GM23248 (cell line): ENCODE results near the gene HCN2. TPM values are rescaled to one million over a fixed set of nuclear protein-coding genes. Genes with fewer than 3 reads are reported as not detected.

Experiments
- DNase-seq: peaks from one replicate; pipeline ENCODE4 v3.0.0-alpha.2; 2015
- H2AFZ ChIP-seq: fragments of 200-600 bp; sonication (generic); 2 replicates; pipeline ENCODE4 v1.6.1; 2016; ENCODE audit warnings: antibody characterized with exemption
- H3F3A ChIP-seq: fragments of 200-600 bp; sonication (generic); 2 replicates; pipeline ENCODE4 v1.6.1; 2016; ENCODE audit warnings: mild to moderate bottlenecking, antibody characterized with exemption, mixed run types; ENCODE audit not compliant: insufficient read depth
- H3K27ac ChIP-seq: fragments of 200-600 bp; sonication (generic); 2 replicates; pipeline ENCODE4 v1.5.1; 2016; ENCODE audit warnings: mild to moderate bottlenecking
- H3K27me3 ChIP-seq: fragments of 200-600 bp; sonication (generic); replicated peaks from 2 replicates; pipeline ENCODE4 v1.6.1; 2016; ENCODE audit warnings: mild to moderate bottlenecking; ENCODE audit not compliant: insufficient read depth
- H3K36me3 ChIP-seq: fragments of 200-600 bp; sonication (generic); 2 replicates; pipeline ENCODE4 v1.6.1; 2016; ENCODE audit warnings: low read depth, mild to moderate bottlenecking
- H3K4me1 ChIP-seq: fragments of 200-600 bp; sonication (generic); 2 replicates; pipeline ENCODE4 v1.6.1; 2016; ENCODE audit warnings: mild to moderate bottlenecking; ENCODE audit not compliant: insufficient read depth
- H3K4me2 ChIP-seq: fragments of 200-600 bp; sonication (generic); one replicate; pipeline ENCODE4 v1.6.1; 2016; ENCODE audit warnings: mild to moderate bottlenecking; ENCODE audit not compliant: unreplicated experiment
- H3K4me3 ChIP-seq: fragments of 200-600 bp; sonication (generic); 2 replicates; pipeline ENCODE4 v1.5.1; 2016; ENCODE audit warnings: mild to moderate bottlenecking
- H3K79me2 ChIP-seq: fragments of 200-600 bp; sonication (generic); 2 replicates; pipeline ENCODE4 v1.6.1; 2016; ENCODE audit warnings: mild to moderate bottlenecking; ENCODE audit not compliant: insufficient read depth
- H3K9ac ChIP-seq: fragments of 200-600 bp; sonication (generic); 2 replicates; pipeline ENCODE4 v1.6.1; 2016; ENCODE audit warnings: mild to moderate bottlenecking
- H3K9me2 ChIP-seq: fragments of 200-600 bp; sonication (generic); 2 replicates; pipeline ENCODE4 v1.6.1; 2016; ENCODE audit warnings: mixed run types, mild to moderate bottlenecking, moderate library complexity; ENCODE audit not compliant: insufficient read depth
- H3K9me3 ChIP-seq: fragments of 200-600 bp; sonication (generic); one replicate; pipeline ENCODE4 v1.6.1; 2017; ENCODE audit warnings: low read depth
- H4K20me1 ChIP-seq: fragments of 200-600 bp; sonication (generic); 2 replicates; pipeline ENCODE4 v1.6.0; 2016; ENCODE audit not compliant: insufficient read depth
- EZH2 ChIP-seq: fragments of 200-600 bp; sonication (generic); IDR thresholded peaks from 2 replicates; pipeline ENCODE4 v1.6.1; 2018; ENCODE audit warnings: antibody characterized with exemption, mild to moderate bottlenecking; ENCODE audit not compliant: insufficient read depth, poor library complexity, severe bottlenecking
- EZH2phosphoT487 ChIP-seq: fragments of 200-600 bp; sonication (generic); IDR thresholded peaks from 2 replicates; pipeline ENCODE4 v1.6.1; 2018; ENCODE audit warnings: antibody characterized with exemption, moderate library complexity, mild to moderate bottlenecking, low read depth; ENCODE audit not compliant: insufficient read depth
- WGBS, 2 experiments: methylation state at CpG; one replicate each; pipeline ENCODE4 v1.1.6; 2015 to 2017; ENCODE audit warnings: low lambda C conversion rate in 2 of 2, low coverage in 1 of 2; ENCODE audit errors: missing lambda C conversion rate in 2 of 2; 5-methylcytosine and 5-hydroxymethylcytosine counted together
- in situ Hi-C: fragments of 300-500 bp; cut with MboI; formaldehyde crosslinking; loops from 2 replicates; pipeline ENCODE4 v1.15.0; 2020
- polyA plus RNA-seq: library from polyadenylated mRNA; unstranded; fragments of >200 nt; fragmentation: Nextera tagmentation; extraction: Ambion mirVana; gene quantifications from 2 replicates; pipeline ENCODE4 v1.2.1, GENCODE V29; 2016
- total RNA-seq: library from RNA; depleted of rRNA; stranded (reverse); fragments of >200 nt; shearing (Covaris generic); gene quantifications from 2 replicates; pipeline ENCODE4 v1.2.3, GENCODE V29; 2014

The HCN2 gene
- total and polyA plus RNA-seq, 2 experiments from 2014 or later, result 0.14 to 3.1 TPM

DNA sequence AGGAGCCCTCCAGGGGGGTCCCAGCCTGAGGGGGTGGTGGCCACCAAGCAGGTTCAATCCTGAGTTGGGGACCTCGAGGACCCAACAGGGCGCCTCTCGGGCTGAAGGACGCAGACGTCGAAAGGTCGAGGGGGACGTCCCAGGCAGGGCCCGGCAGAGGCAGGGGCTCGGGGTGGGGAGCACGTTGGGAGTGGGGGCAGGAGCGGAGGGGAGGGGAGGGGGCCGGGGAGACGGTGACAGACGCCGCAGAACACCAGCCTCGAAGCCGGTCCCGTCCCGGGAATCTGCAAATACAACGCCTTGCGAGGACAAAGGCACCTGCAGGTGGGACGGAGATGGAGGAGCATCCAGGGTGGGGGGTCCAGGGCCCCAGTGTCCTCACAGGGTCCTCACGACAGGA, 54.1 kb downstream of the HCN2 start:
- Histone ChIP-seq H3K36me3 (peaks cover 7% of the 10 kb centered on the region; the same call in 1 of the 2 replicates), H3F3A (no peaks in the 10 kb centered on the region), H3K4me2 (no peak overlapping the region), H3K9me3 (no peaks in the 10 kb centered on the region), H2AFZ (no peak overlapping the region), H3K79me2 (peaks cover 9% of the 10 kb centered on the region; the same call in 1 of the 2 replicates), H3K27ac (no peak overlapping the region), H3K9me2 (no peaks in the 10 kb centered on the region), H4K20me1 (no peaks in the 10 kb centered on the region), H3K4me3 (no peak overlapping the region), H3K27me3 (no peaks in the 10 kb centered on the region), H3K9ac (no peak overlapping the region), H3K4me1 (no peaks in the 10 kb centered on the region)
- no peak for DNase-seq
- 90 to 93% methylated on average over 5 to 24 of the region's 24 CpGs for WGBS, 2 experiments
- in situ Hi-C loops, result no loop called here
- TF ChIP-seq EZH2phosphoT487 (no peak), EZH2 (no peak)

DNA sequence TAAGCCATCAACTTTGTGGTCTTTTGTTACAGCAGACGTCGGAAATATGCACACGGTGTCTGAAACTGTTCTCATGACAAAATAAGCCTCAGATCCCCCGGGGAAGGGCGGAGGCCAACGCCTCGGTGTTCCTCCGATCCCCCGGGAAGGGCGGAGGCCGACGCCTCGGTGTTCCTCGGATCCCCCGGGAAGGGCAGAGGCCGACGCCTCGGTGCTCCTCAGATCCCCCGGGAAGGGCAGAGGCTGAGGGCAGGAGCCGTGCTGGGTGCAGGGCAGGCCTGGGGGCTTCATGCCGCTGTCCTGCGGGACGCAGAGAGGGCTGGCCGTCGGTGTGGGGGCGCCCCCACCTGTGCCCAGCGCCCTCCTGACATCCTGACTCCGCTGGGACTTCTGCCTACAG, 54.7 kb downstream of the HCN2 start:
- no peak overlapping the region for H3K4me3 ChIP-seq
- H3K36me3 ChIP-seq, result peaks cover 7% of the 10 kb centered on the region; the same call in 1 of the 2 replicates
- in situ Hi-C loops, result no loop called here
- DNase-seq, result no peak
- no peaks in the 10 kb centered on the region for H3K4me1 ChIP-seq
- H3K9ac ChIP-seq, result no peak overlapping the region
- H3K9me2 ChIP-seq, result no peaks in the 10 kb centered on the region
- H3K79me2 ChIP-seq, result peaks cover 13% of the 10 kb centered on the region
- no peak overlapping the region for H3K27ac ChIP-seq
- H4K20me1 ChIP-seq, result no peaks in the 10 kb centered on the region
- no peak overlapping the region for H3K4me2 ChIP-seq
- no peak for TF ChIP-seq EZH2phosphoT487
- TF ChIP-seq EZH2, result no peak
- 74 to 85% methylated on average over 16 to 26 of the region's 28 CpGs for WGBS, 2 experiments
- H3K9me3 ChIP-seq, result no peaks in the 10 kb centered on the region
- no peaks in the 10 kb centered on the region for H3K27me3 ChIP-seq
- H3F3A ChIP-seq, result no peaks in the 10 kb centered on the region
- no peak overlapping the region for H2AFZ ChIP-seq

DNA sequence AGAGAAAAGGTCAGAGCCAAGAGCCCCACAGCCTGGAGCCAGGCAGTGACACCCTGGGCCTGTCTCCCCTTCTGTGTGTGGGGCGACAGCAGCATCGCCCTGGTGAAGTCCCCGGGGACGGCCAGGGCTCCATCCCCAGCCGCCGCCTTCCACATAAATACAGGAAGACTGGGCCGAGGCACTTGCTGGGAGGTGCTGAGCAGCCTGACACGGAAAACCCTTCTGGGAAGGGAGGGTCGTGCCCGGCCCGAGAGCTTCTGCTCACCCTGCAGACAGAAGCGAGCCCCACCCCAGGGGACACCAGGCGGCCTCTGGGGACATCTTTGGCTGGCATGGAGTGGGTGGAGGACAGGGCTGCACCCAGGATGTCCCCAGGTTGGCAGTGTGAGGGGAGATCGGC, 55.1 kb downstream of the HCN2 start:
- H3K4me1 ChIP-seq, result no peaks in the 10 kb centered on the region
- no peaks in the 10 kb centered on the region for H3F3A ChIP-seq
- H3K27ac ChIP-seq, result no peak overlapping the region
- H4K20me1 ChIP-seq, result no peaks in the 10 kb centered on the region
- 86% methylated on average over 13 of the region's 14 CpGs for WGBS, 2 experiments
- no peak overlapping the region for H3K4me2 ChIP-seq
- no peaks in the 10 kb centered on the region for H3K9me3 ChIP-seq
- peaks cover 7% of the 10 kb centered on the region; the same call in 1 of the 2 replicates for H3K36me3 ChIP-seq
- H3K4me3 ChIP-seq, result no peak overlapping the region
- H2AFZ ChIP-seq, result no peak overlapping the region
- in situ Hi-C loops, result no loop called here
- DNase-seq, result no peak
- H3K9me2 ChIP-seq, result no peaks in the 10 kb centered on the region
- no peak overlapping the region for H3K9ac ChIP-seq
- no peaks in the 10 kb centered on the region for H3K27me3 ChIP-seq
- H3K79me2 ChIP-seq, result peaks cover 17% of the 10 kb centered on the region
- TF ChIP-seq EZH2phosphoT487 (no peak), EZH2 (no peak)

DNA sequence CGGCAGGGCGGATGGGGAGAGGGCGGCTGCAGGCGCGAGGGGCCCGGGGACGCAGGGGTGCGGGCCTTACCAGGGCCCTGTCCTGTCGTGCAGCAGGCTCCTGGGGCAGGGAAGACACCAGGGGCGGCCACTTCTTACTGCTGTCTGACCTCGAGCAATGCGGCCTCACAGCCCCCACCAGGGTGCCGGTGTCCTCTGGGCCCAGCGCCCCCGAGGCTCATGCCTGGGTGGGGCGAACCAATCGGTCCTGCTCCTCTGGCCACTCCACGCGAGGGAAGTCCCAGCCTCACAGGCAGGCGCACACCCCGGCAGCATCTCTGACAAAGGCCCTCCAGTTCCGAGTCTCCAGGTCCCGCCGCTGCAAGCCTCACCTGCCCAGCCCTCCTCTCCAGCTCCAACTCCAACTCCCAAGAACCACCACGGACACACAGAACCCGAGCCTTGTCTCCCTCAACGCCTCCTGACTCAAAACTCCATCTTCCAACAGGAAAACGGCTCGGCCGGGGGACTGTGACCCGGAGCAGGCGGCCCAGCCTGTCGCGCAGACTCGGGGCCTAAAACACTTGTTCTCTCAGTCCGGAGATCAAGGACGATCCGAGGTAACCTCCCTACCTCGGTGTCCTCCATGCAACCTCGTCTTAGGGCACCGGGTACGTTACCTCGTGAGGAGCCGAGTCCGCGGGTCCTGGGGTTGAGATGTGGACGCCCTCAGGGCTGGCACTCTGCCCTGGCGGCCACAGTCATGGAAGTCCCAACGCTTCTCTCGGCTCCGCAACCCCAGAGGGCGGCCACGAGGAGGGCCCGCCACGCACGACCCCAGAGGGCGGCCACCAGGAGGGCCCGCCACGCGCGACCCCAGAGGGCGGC, 56.5 kb downstream of the HCN2 start:
- Histone ChIP-seq H4K20me1 (no peaks in the 10 kb centered on the region), H3K4me2 (no peak overlapping the region), H3K9ac (no peak overlapping the region), H3K27ac (no peak overlapping the region), H3K27me3 (no peaks in the 10 kb centered on the region), H3K79me2 (peaks cover 30% of the 10 kb centered on the region), H3K9me3 (no peaks in the 10 kb centered on the region), H3K9me2 (no peaks in the 10 kb centered on the region), H3K36me3 (peaks cover 7% of the 10 kb centered on the region; the same call in 1 of the 2 replicates), H3K4me1 (no peaks in the 10 kb centered on the region), H2AFZ (no peak overlapping the region), H3F3A (no peaks in the 10 kb centered on the region), H3K4me3 (no peak overlapping the region)
- 93 to 97% methylated on average over 42 to 62 of the region's 62 CpGs for WGBS, 2 experiments
- in situ Hi-C loops, result no loop called here
- TF ChIP-seq EZH2phosphoT487 (no peak), EZH2 (no peak)
- no peak for DNase-seq
